Transverse colon (tissue), 4 donors: ENCODE results near the gene ZNF248.

Source experiments
- CTCF ChIP-seq, 5 experiments: fragments of 200-600 bp in 3 of 5; fragments of 450-650 bp in 2 of 5; sonication (generic) in 3 of 5; IDR thresholded peaks; 1 replicate in 2 of 5; 2 replicates in 3 of 5; pipeline ENCODE4 v1.5.1; 2016 to 2017; ENCODE audit warnings: antibody characterized with exemption in 5 of 5, inconsistent platforms in 3 of 5, mild to moderate bottlenecking in 2 of 5, moderate library complexity in 1 of 5
- POLR2A ChIP-seq: fragments of 450-650 bp; IDR thresholded peaks from one replicate; pipeline ENCODE4 v1.6.1; 2016; ENCODE audit warnings: antibody characterized with exemption, mild to moderate bottlenecking, moderate library complexity
- POLR2AphosphoS5 ChIP-seq, 3 donors: sonication (generic); formaldehyde crosslinking; IDR thresholded peaks; one replicate each; pipeline ENCODE4 v1.6.1; 2016; ENCODE audit warnings: antibody characterized with exemption in 3 of 3

DNA sequence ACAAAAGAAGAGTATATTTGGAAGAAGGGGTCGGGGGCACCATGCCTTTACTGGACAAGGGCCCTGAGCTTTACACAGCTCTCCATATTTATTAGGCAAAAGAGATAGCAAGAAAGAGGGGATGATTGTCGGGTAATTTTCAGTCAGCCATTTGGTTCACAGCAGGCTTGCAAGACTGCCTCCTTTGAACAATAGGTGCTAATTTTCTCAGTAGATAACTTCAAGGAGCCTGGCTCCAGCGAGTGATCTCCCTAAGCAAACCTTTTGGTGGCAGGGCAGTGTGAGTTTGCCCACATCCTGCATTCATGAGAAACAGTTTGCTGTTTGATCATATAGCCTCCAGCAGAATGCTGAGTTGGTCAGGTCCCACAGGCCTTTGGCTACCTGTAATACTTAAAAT lies 94.3 kb downstream of the ZNF248 start:
- no peak for TF ChIP-seq CTCF (IDR thresholded peaks at IDR 0.05)
- no peak for TF ChIP-seq POLR2AphosphoS5 (IDR thresholded peaks at IDR 0.05)
- no peak for TF ChIP-seq POLR2A
